ENCODE results near the gene PRELID2.
A peak's percentile ranks its signal among the peaks of the same experiment; 100 is the strongest.
"Not testable (repeated sequence)": the region's sequence is repeated elsewhere in the genome, so short reads cannot be mapped to it uniquely, and the experiment has no call there.

Gene PRELID2

DNA sequence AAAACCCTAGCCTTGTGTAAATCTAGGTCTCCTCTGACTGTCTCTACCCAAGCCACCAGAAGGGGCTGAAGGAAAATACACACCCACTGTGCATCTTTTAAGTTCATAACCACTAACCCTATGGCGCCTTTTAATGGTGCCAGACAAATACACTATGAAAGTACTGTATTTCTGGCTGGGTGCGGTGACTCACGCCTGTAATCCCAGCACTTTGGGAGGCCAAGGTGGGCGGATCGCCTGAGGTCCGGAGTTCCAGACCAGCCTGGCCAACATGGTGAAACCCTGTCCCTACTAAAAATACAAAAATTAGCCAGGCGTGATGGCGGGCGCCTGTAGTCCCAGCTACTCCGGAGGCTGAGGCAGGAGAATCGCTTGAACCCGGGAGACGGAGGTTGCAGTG is 1.1 kb upstream of the PRELID2 start:
- DNase-seq = peak; percentile 46

DNA sequence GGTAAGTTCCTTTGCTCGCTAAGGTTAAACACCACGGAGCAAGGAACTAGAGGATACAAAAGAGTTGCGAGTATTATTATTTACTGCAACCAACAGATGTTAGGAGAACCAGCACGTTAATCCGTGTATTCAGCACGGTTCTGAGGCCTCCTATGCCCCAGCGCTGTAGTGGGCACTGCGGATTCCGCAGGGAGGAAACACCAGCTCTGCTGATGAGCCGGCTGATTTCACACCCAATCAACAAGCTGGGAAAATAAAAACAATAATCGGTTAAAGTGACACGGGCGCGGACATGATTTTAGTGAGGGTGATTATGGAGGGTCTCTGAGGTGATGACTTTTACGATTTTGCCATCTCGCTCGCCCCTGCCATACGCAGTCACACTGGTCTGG is 702 bp upstream of the PRELID2 start:
- DNase-seq = peak; percentile 69

- DNase-seq = no peak
Measured at GRCh38 chr5:145834554-145834916, 607 bp downstream of the PRELID2 start.

GRCh38 chr5:145833631-145834200 is 1.4 kb downstream of the PRELID2 start:
- no peak for DNase-seq

DNA sequence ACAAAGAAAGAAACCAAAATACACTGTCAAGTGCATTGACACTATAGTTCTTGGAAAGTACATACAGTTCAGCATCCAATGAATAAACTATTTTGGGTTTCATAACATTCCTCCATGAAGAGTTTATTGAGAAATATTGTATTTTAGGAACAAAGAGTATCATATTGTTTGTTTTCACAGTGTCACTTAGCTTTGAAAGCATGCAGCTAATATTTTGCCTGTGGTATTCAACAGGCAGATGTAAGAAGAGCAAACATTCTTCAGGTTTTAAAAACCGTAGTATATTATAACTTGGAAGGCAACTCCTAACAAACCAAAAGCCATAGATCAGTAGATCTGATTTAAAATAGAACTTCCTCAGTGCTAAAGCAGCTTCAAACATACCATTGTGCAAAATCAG is 4.5 kb downstream of the PRELID2 start:
- no peak for DNase-seq

DNA sequence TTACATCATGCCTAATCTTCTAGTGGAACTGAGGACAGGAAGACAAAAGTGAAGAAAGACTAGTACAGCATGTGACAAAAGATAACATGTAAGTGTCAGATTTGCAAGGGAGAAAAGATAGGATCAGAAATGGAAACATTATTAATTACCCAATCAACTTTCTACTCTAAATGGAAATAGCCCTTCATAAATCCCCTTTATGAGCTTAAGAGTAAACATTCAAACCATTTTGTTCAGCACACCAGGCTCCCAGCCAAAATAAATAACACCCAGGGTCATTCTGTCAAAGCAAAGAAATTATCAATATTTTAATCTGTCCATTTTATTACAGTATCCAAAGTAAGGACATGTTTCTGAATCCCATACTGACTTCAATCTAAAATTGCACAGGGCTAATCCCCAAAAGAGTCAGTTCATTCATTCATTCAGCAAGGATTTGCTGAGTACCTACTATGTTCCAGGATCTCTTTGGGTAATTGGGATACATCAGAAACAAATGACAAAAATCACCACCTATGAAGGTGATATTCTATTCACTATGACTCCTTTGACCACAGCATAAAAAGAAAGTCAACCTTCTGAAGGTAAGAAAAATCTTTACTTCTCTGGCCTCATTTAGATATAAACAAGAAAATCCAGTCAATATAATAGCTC is 5.3 kb downstream of the PRELID2 start:
- peak; percentile 14 for DNase-seq

- DNase-seq = peak; percentile 40
Measured at GRCh38 chr5:145826895-145827674, 8.1 kb downstream of the PRELID2 start.

GRCh38 chr5:145825751-145826180 is 9.4 kb downstream of the PRELID2 start:
- DNase-seq = peak; percentile 64

DNA sequence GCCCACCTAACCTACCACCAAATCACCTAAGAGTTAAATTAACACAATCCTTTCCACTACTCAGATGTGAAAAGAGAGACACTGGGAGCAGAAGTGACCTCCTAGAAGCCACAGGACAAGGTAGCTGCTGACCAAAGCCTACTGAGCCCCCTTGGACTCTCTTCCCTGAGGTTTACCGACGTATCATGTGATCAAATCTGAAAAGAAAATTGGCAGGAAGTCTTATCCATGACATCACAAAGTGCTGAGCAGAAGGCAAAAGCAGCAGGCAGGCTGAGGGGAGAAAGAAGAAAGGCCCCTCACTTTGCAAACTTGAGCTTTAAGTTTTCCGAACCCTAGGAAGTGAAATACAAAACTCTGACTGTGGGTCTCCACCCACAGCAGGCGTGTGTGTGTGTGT is 11.1 kb downstream of the PRELID2 start:
- DNase-seq = no peak

GRCh38 chr5:145818604-145819003 is 16.5 kb downstream of the PRELID2 start:
- DNase-seq = peak; percentile 16

DNA sequence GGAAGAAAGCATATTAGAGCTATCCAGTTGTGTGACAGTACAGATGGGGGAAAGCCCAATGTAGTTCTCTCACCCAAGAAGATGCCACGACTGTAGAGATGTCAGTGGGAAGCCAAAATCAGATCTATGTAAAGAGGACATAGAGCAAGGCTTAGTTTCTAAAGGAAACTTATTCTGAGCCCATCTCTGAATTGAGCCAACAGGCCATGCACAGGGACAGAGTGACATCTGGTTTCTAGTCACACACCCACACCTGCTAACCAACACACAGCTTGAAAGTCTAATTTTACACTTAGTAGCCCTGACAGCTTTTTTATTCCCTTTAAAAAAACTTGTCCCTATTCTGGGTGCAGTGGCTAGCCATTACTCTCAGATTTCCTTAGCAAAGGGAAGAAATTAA is 22.3 kb downstream of the PRELID2 start:
- no peak for DNase-seq

GRCh38 chr5:145811834-145812625 is 23.1 kb downstream of the PRELID2 start:
- DNase-seq = peak; percentile 10

- no peak for DNase-seq
Measured at GRCh38 chr5:145806923-145807322, 28.2 kb downstream of the PRELID2 start.

GRCh38 chr5:145805819-145806218 is 29.3 kb downstream of the PRELID2 start:
- no peak for DNase-seq

- DNase-seq = no peak
Measured at GRCh38 chr5:145804701-145805100, 30.4 kb downstream of the PRELID2 start.

DNA sequence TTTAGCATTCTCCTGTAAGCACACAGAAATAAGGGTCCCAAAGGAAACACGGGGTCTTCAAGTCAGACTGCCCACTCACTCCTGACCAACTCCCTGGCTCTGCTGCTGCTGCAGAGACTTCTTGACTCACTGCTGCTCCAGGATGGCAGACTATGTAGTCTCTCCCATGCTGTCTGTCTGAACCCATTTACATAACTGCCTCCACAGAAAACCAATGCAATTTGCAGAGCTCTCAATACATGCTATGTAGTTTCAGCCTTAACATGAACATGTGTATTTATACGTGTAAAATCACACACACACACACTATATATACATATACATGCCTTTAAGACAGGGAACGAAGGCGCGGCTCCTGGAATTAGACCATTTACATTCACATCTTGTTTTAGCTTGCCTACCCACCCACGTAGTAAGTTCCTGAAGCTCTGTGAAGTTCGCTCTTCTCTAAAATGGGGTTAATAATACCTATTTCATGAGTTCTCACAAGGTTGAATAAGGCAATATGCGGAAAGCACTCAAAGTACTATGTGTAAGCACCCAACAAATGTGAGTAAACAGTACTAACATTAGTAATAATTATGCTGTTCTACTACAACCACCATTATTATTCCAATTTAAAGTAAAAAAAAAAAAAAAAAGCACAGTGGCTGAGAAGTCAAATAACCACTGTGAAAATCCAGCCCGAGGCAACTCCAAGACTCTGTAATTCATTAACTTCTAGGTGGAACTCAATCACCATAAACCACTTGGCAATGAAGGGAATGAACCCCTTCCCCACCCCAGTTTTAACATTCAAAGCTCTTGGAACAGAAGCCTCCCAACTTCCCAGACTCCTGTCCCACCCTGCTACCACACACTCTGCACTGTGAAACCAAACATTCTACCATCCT is 31.8 kb downstream of the PRELID2 start:
- no peak for DNase-seq

DNA sequence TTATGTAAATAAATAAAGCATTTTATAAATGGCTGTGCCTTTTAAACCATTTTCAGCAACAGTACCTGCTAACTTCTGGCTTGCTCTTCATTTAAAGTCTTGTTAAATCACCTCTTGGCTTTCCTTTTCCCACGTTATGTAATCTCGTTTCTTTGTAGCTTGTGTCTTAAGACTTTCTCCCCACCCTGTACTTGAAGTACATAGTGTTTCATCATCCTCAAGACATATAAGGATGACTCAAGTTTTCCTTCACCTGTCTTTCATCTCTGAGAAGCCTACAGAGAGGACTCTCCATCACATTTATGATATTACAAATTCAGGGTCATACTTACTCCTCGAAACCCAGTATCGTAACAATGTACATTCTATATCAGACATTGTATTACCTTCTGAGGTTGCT is 33.9 kb downstream of the PRELID2 start:
- no peak for DNase-seq

GRCh38 chr5:145800181-145800580 is 35.0 kb downstream of the PRELID2 start:
- peak; percentile 18 for DNase-seq

DNA sequence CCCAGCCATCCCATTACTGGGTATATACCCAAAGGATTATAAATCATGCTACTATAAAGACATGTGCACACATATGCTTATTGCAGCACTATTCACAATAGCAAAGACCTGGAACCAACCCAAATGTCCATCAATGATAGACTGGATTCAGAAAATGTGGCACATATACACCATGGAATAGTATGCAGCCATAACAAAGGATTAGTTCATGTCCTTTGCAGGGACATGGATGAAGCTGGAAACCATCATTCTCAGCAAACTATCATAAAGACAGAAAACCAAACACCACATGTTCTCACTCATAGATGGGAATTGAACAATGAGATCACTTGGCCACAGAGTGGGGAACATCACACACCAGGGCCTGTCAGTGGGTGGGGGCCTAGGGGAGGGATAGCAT is 36.6 kb downstream of the PRELID2 start:
- DNase-seq = not testable (repeated sequence)

GRCh38 chr5:145797336-145797735 is 37.8 kb downstream of the PRELID2 start:
- no peak for DNase-seq

DNA sequence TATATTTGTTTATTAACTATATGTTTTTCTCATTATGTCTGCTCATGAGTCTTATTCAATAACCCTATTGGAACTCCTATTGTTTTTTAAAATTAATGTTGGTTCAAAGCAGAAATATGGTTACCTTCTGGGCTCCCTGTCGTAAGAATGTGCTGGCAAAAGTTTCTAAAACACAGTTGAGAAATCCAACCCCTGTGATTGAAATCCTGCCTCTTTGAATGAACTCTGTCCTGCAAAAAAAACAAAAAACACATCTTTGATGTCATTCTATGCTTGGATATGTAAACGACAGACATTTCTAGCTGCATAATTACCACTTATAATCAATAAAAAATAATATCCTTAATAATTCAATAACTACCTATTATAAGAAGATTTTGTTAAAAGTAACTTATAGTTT is 38.8 kb downstream of the PRELID2 start:
- no peak for DNase-seq

DNA sequence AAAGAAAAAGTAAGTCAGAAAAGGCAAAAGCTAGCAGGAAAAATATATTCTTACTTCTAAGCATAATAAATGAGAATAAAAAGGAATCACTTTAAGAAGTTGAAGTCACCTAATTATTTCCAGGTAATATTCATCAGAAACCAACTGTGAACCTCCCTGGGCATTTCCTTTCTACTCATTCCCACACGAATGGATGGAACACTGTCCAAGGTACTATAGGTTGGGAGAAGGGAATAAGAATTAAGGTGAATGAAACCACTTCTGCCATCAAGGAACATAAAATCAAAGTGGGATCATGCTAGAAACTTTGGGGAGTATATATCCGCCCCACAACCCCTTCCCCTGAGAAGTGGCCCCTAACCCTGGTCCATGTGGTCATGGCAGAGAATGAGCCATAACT is 41.6 kb downstream of the PRELID2 start:
- no peak for DNase-seq
